GM20000 (cell line): Measurements from ENCODE around the gene DNMBP.
A peak's percentile ranks its signal among the peaks of the same experiment; 100 is the strongest.
"Not testable (repeated sequence)": the region's sequence is repeated elsewhere in the genome, so short reads cannot be mapped to it uniquely, and the experiment has no call there.

Source experiments
- DNase-seq: peaks from one replicate; pipeline ENCODE4 v3.0.0; 2012; ENCODE audit warnings: low spot score
- TF ChIP-seq, protein P1 (sequence below): IDR thresholded peaks from 2 replicates; pipeline ENCODE4 v1.5.1; 2012; ENCODE audit warnings: mild to moderate bottlenecking, control low read depth; ENCODE audit errors: extremely low read depth, missing control alignments

DNMBP gene

DNA sequence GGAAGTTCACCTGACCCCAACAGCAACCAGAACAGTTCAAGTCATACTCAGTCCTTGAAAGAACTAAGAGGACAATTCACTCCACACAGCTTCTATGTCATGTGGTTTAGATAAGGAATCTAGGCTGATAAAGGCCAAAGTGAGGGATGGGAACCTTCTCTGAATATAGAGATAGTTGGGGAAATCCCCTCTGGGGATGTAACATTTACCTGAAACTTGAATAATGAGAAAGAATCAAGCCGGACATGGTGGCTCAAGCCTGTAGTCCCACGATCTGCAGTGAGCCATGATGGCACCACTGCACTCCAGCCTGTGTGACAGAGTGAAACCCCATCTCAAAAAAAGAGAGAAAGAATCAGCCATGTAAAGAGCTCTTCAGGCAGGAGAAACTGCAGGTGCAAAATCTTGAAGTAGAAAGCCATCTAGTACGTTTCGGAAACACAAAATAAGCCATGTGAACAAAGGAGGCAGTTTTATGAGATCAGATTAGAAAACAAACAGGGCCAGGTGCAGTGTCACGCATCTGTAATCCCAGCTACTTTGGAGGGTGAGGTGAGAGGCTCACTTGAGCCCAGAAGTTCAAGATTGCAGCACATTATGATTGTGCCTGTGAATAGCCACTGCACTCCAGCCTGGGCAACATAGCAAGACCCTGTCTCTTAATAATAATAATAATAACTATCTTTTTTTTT, 4.5 kb upstream of the DNMBP start:
- TF ChIP-seq, protein P1, sequence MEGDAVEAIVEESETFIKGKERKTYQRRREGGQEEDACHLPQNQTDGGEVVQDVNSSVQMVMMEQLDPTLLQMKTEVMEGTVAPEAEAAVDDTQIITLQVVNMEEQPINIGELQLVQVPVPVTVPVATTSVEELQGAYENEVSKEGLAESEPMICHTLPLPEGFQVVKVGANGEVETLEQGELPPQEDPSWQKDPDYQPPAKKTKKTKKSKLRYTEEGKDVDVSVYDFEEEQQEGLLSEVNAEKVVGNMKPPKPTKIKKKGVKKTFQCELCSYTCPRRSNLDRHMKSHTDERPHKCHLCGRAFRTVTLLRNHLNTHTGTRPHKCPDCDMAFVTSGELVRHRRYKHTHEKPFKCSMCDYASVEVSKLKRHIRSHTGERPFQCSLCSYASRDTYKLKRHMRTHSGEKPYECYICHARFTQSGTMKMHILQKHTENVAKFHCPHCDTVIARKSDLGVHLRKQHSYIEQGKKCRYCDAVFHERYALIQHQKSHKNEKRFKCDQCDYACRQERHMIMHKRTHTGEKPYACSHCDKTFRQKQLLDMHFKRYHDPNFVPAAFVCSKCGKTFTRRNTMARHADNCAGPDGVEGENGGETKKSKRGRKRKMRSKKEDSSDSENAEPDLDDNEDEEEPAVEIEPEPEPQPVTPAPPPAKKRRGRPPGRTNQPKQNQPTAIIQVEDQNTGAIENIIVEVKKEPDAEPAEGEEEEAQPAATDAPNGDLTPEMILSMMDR = no peak
- peak; percentile 81 for DNase-seq

DNA sequence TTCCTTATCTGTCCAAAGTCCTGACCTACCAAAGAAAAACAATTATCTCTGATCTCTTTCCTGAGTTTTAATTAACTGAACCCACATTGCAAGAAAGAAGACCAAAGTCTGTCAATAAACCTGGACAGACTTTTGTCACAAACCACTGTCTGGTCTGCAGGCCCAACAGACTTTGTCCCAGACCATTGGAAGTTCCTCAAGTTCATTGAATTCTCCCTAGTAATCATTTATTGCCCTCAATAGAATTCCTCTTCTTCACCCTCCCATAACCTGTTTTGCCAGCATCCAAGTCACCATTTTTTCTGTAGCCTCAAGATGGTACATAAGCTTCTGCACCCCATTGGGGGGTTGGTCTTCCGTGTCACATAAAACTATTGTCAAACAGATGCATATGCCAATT, 3.9 kb upstream of the DNMBP start:
- no peak for DNase-seq
- TF ChIP-seq, protein P1 = no peak

DNA sequence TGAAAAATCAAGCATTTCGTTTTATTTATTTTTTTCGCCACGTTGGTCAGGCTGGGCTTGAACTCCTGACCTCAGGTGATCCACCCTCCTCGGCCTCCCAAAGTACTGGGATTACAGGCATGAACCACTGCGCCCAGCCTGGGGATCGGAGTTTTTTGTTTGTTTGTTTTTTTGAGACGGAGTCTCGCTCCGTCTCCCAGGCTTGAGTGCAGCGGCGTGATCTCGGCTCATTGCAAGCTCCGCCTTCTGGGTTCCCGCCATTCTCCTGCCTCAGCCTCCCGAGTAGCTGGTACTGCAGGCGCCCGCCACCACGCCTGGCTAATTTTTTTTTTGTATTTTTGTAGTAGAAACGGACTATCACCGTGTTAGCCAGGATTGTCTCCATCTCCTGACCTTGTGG, 2.2 kb upstream of the DNMBP start:
- DNase-seq = not testable (repeated sequence)

DNA sequence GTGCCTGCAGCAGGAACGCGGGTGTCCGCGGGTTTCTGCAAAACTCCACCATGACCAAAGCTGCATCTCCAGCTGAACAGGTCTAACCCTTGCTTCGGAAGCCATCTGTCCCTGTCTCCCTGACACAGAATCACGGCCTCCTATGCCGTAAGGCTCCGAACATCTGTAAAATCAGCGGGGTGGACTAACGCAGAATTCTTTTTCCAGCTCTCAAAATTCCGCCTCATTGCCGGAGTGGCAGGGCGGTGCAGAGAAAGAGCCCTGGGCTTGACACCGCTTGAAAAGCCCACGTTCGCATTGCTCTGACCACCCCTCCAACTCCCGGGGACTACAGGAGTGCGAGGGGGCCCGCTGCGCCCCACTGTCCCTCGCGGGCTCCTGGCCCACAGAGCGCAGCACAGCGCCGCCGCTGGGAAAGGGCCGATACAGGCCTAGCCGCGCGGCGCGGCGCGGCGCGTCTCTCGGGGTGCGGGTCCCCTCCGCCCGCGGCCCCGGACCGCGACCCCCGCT, 409 bp downstream of the DNMBP start:
- TF ChIP-seq, protein P1 = peak; percentile 47
- DNase-seq = no peak

DNA sequence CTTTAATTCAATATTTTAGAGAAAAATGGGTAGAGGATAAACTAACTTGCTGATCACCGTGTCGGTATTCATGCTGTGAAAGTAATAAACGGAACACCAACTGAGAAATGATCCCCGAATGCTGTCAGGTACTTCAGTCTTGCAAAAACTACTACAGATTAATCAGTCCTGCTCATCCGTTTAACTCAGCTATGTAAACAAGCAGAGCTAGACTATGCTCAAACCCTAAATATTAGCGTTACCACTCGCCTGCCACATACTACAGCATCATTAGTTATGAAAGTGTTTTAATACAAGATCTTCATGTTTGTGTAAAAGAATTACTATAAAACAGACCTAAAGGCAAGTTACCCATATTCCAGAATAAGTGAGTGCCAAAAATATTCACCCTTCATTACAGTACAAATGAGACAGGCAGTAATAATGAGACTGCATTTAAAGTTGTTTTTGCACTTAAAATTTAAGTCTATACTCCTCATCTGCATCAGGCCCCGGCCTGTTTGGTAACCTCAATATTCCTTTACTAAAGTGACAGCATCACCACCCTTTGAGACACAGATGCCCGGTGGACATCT, 952 bp downstream of the DNMBP start:
- DNase-seq = no peak

DNA sequence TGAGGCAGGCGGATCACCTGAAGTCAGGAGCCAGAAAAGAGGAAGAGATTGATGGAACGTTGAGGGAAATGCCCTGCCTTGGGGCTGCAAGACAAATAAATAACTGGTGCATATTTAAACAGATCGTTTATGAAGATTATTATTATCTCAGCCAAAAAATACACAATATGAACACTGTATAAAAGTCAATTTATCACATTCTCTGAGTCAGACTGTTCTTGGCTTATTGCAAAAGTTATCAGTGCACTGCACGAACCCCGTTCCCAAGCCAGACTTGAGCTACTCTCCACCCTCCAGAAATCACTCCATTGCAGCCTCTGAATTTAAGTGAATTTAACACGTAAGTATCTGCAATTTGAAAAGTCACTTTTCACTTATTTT, 1.6 kb downstream of the DNMBP start:
- TF ChIP-seq, protein P1 = no peak
- no peak for DNase-seq

More for the DNA sequence above, 952 bp downstream of the DNMBP start:
- TF ChIP-seq, protein P1 = no peak

DNA sequence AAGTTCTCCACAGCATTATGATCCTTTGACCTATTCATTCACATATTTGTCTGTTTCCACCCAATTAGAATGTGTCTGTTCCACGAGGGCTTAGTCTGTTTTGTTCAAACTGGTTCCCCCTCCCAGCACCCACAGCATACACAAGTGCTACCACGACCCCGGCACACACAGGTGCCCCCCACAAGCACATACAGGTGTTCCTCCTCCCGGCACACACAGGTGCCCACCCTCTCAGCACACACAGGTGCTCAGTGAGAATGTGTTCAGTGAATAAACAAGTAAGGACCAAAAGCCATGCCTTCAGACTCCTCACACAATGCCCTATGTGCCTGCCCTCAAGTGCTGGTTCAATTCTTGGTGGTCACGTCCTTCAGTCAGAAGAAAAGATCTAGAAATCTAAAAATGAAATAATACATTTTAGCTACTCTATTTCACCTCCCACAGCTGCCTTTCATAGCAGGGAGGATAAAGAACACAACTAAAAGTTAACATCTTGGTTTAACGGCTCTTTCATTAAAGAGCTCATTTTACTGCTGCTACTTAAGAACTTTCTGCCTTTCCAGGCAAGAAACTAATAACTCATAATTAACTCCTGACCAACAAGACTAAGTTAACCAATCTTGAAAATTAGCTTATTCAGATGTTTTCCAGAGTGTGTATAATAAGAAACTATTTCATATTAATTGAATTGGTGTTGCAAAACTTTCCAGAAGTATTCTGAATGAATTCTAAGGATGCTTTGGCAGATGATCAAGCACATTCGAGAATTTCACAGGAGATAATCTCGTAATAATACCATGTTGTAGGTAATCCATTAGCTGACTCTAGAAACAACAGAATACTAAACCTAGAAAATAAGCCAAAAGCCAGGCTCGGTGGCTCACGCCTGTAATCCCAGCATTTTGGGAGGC, 2.3 kb downstream of the DNMBP start:
- TF ChIP-seq, protein P1 = no peak
- DNase-seq = no peak
